HepG2 (cell line): ENCODE data around the gene LMAN1L. TPM values are rescaled to one million over a fixed set of nuclear protein-coding genes. Genes with fewer than 3 reads are reported as not detected.

Source experiments
- ATAC-seq: fragments of 200-7000 bp; cut with Tn5 transposase; 3 replicates; pipeline ENCODE4 v1.9.1; 2020; ENCODE audit warnings: mild to moderate bottlenecking, moderate library complexity
- BruUV-seq: library from RNA; stranded (reverse); fragments of 400-500 nt; replicated peaks from 2 replicates; lab custom pipeline; 2021; lab: Mats Ljungman, UMichigan
- CTCF ChIA-PET: fragments of 300-600 bp; formaldehyde crosslinking; extraction: SDS; loops from one replicate; lab custom pipeline; 2021; ENCODE audit warnings: low total read pairs, inconsistent platforms, low intra/inter-chr PET ratio; lab: Yijun Ruan, JAX
- POLR2A ChIA-PET: fragments of 350-600 bp; sonication (Branson Sonifier 250); formaldehyde crosslinking; loops from one replicate; lab custom pipeline; 2020; ENCODE audit warnings: antibody characterized with exemption, inconsistent platforms; lab: Yijun Ruan, JAX
- DNase-seq: peaks from one replicate; pipeline ENCODE4 v3.0.0-alpha.2; 2015; ENCODE audit warnings: low spot score
- FAIRE-seq: peaks from 3 replicates; lab custom pipeline; 2011; peaks lifted over from hg19 to GRCh38; lab: Jason Lieb, UNC
- H2AFZ ChIP-seq: one replicate; pipeline ENCODE4 v1.6.1; 2011; ENCODE audit warnings: low read length, inconsistent platforms
- H3K27ac ChIP-seq: fragments of 300-600 bp; 3 replicates; pipeline ENCODE4 v1.8.0; 2011; ENCODE audit warnings: mixed run types, mild to moderate bottlenecking, mixed read lengths, low read length, inconsistent platforms; ENCODE audit not compliant: insufficient read depth; ENCODE audit errors: extremely low read length
- H3K27me3 ChIP-seq, 2 experiments: fragments of 200-600 bp in 1 of 2; 2 replicates in 1 of 2; 3 replicates in 1 of 2; pipeline versions ENCODE4 v1.6.0 to v1.8.0; 2011; ENCODE audit warnings: low read length in 2 of 2, mild to moderate bottlenecking in 2 of 2, moderate library complexity in 2 of 2, inconsistent platforms in 1 of 2; ENCODE audit not compliant: insufficient read depth in 2 of 2, control insufficient read depth in 1 of 2
- H3K36me3 ChIP-seq, 2 experiments: fragments of 200-600 bp in 1 of 2; replicated peaks in 1 of 2; 2 replicates in 1 of 2; 3 replicates in 1 of 2; pipeline versions ENCODE4 v1.5.1 to v1.8.0; 2011; ENCODE audit warnings: low read length in 2 of 2, inconsistent platforms in 1 of 2; ENCODE audit not compliant: insufficient read depth in 2 of 2, control insufficient read depth in 1 of 2
- H3K4me1 ChIP-seq: 2 replicates; pipeline ENCODE4 v1.5.1; 2012; ENCODE audit warnings: low read length, inconsistent platforms; ENCODE audit not compliant: insufficient read depth
- H3K4me2 ChIP-seq: 2 replicates; pipeline ENCODE4 v1.6.0; 2011; ENCODE audit warnings: low read depth, low read length, inconsistent platforms
- H3K4me3 ChIP-seq, 3 experiments: fragments of 200-600 bp in 1 of 3; sonication (generic), shearing (Covaris generic) in 1 of 3; replicated peaks in 1 of 3; 2 replicates each; pipeline ENCODE4 v1.5.1; 2011 to 2016; ENCODE audit warnings: low read length in 3 of 3, inconsistent platforms in 2 of 3, low read depth in 2 of 3, mild to moderate bottlenecking in 2 of 3, control low read depth in 1 of 3, mixed read lengths in 1 of 3; ENCODE audit not compliant: insufficient read depth in 1 of 3
- H3K79me2 ChIP-seq: one replicate; pipeline ENCODE4 v1.6.1; 2011; ENCODE audit warnings: low read length, inconsistent platforms; ENCODE audit not compliant: insufficient read depth
- H3K9ac ChIP-seq: 2 replicates; pipeline ENCODE4 v1.6.0; 2011; ENCODE audit warnings: mild to moderate bottlenecking, low read depth, low read length, inconsistent platforms; ENCODE audit not compliant: insufficient read depth
- H3K9me3 ChIP-seq: 2 replicates; pipeline ENCODE4 v1.5.1; 2012; ENCODE audit warnings: mild to moderate bottlenecking, low read length
- H4K20me1 ChIP-seq: 2 replicates; pipeline ENCODE4 v1.6.0; 2011; ENCODE audit warnings: inconsistent platforms, mild to moderate bottlenecking, low read length, moderate library complexity; ENCODE audit not compliant: insufficient read depth
- CENPT ChIP-seq: sonication (generic); formaldehyde crosslinking; IDR thresholded peaks from 2 replicates; pipeline ENCODE4 v1.8.0; 2022; ENCODE audit warnings: low read depth, mild to moderate bottlenecking, moderate library complexity, missing genetic modification reagents
- E2F1 ChIP-seq: sonication (generic); formaldehyde crosslinking; IDR thresholded peaks from 2 replicates; pipeline ENCODE4 v1.5.0; 2020; ENCODE audit warnings: missing genetic modification reagents
- FOXK2 ChIP-seq: fragments of 450-650 bp; IDR thresholded peaks from 2 replicates; pipeline ENCODE4 v1.6.1; 2016
- HDAC1 ChIP-seq: sonication (generic); formaldehyde crosslinking; IDR thresholded peaks from 2 replicates; pipeline ENCODE4 v1.5.1; 2020; ENCODE audit warnings: mild to moderate bottlenecking, missing genetic modification reagents
- KDM6A ChIP-seq: IDR thresholded peaks from 2 replicates; pipeline ENCODE4 v1.6.1; 2016; ENCODE audit warnings: low read depth
- PAX8 ChIP-seq: sonication (generic); formaldehyde crosslinking; IDR thresholded peaks from 2 replicates; pipeline ENCODE4 v1.8.0; 2022; ENCODE audit warnings: mild to moderate bottlenecking, missing genetic modification reagents, borderline replicate concordance
- SMAD1 ChIP-seq: sonication (generic); formaldehyde crosslinking; IDR thresholded peaks from 2 replicates; pipeline ENCODE4 v1.4.0; 2020; ENCODE audit warnings: missing genetic modification reagents, low read depth, mild to moderate bottlenecking, borderline replicate concordance
- ZBTB40 ChIP-seq, 2 experiments: fragments of 450-650 bp in 1 of 2; sonication (generic) in 1 of 2; formaldehyde crosslinking in 1 of 2; IDR thresholded peaks; 2 replicates each; pipeline versions ENCODE4 v1.6.1 to v1.8.0; 2016 to 2022; ENCODE audit warnings: antibody characterized with exemption in 1 of 2, mild to moderate bottlenecking in 1 of 2, missing genetic modification reagents in 1 of 2
- ZNF253 ChIP-seq: sonication (generic); formaldehyde crosslinking; IDR thresholded peaks from 2 replicates; pipeline ENCODE4 v1.8.0; 2022; ENCODE audit warnings: mild to moderate bottlenecking, missing genetic modification reagents, borderline replicate concordance
- ZNF260 ChIP-seq: sonication (generic); formaldehyde crosslinking; IDR thresholded peaks from 2 replicates; pipeline ENCODE4 v1.4.0; 2020; ENCODE audit warnings: missing genetic modification reagents, low read depth, mild to moderate bottlenecking, borderline replicate concordance
- ZNF317 ChIP-seq: sonication (generic); formaldehyde crosslinking; IDR thresholded peaks from 2 replicates; pipeline ENCODE4 v1.5.0; 2020; ENCODE audit warnings: mild to moderate bottlenecking, missing genetic modification reagents
- ZNF546 ChIP-seq: sonication (generic); formaldehyde crosslinking; conservative IDR thresholded peaks from 2 replicates; pipeline ENCODE4 v1.8.1; 2023; ENCODE audit warnings: mild to moderate bottlenecking, missing genetic modification reagents
- ZNF598 ChIP-seq: sonication (generic); formaldehyde crosslinking; IDR thresholded peaks from 2 replicates; pipeline ENCODE4 v1.5.1; 2020; ENCODE audit warnings: mild to moderate bottlenecking, missing genetic modification reagents, borderline replicate concordance
- ZNF749 ChIP-seq: sonication (generic); formaldehyde crosslinking; IDR thresholded peaks from 2 replicates; pipeline ENCODE4 v1.8.0; 2022; ENCODE audit warnings: mild to moderate bottlenecking, missing genetic modification reagents, moderate library complexity, borderline replicate concordance
- ZNF850 ChIP-seq: sonication (generic); formaldehyde crosslinking; conservative IDR thresholded peaks from 2 replicates; pipeline ENCODE4 v1.9.0; 2021; ENCODE audit warnings: mild to moderate bottlenecking, missing genetic modification reagents
- WGBS: methylation state at CpG from one replicate; pipeline ENCODE4 v1.1.6; 2017; ENCODE audit warnings: low lambda C conversion rate; 5-methylcytosine and 5-hydroxymethylcytosine counted together
- in situ Hi-C: cut with HindIII; loops from 2 replicates; pipeline ENCODE4 v1.10.0; 2017; ENCODE audit warnings: low pct_unique_long_range_greater_than_20kb; ENCODE audit not compliant: extremely low pct_ligation_motif_present
- intact Hi-C: fragments of 100-400 bp; cut with micrococcal nuclease; formaldehyde crosslinking; loops from one replicate; pipeline ENCODE4 v1.10.0; 2022; ENCODE audit not compliant: unreplicated experiment
- polyA plus RNA-seq, 8 experiments: library from polyadenylated mRNA; depleted of rRNA in 3 of 8; stranded (reverse) in 7 of 8; unstranded in 1 of 8; fragments of >200 nt; fragmentation: Illumina TruSeq in 4 of 8; extraction: Trizol in 4 of 8; gene quantifications; 2 replicates each; pipeline versions ENCODE4 v1.2.1 to v1.2.3, GENCODE V29; 2011 to 2016; ENCODE audit warnings: low read depth in 4 of 8, missing spikeins in 1 of 8, mixed read lengths in 1 of 8; ENCODE audit not compliant: insufficient read depth in 1 of 8
- total RNA-seq, 5 experiments: library from RNA; depleted of rRNA; stranded (reverse); fragments of >200 nt; fragmentation: Illumina TruSeq; extraction: Trizol; gene quantifications; 2 replicates each; pipeline ENCODE4 v1.2.3, GENCODE V29; 2016; ENCODE audit warnings: low read depth in 1 of 5

LMAN1L gene
- total and polyA plus RNA-seq, 2 of the 13 experiments (the other 11 are each of a cell fraction or from before 2014, with no cell fraction given): not detected

- H2AFZ ChIP-seq: no peak overlapping the region
- no peak overlapping the region for H3K4me2 ChIP-seq
- BruUV-seq: no TSS peak
- H3K9me3 ChIP-seq: no peaks in the 10 kb centered on the region
- H4K20me1 ChIP-seq: no peaks in the 10 kb centered on the region
- H3K4me3 ChIP-seq: no peak overlapping the region
- DNase-seq (no peak), FAIRE-seq (no peak), ATAC-seq (no peak)
- H3K27me3 ChIP-seq: no peaks in the 10 kb centered on the region
- POLR2A ChIA-PET: interaction anchor here (0.9 to 1.3 kb wide), 3 partner anchors 30 to 50 kb away, joined by 3 read pairs; partner anchors contain the start of genes MPI and SCAMP2
- H3K4me1 ChIP-seq: peaks cover 22% of the 10 kb centered on the region
- H3K36me3 ChIP-seq: peaks cover 10 to 28% of the 10 kb centered on the region in 2 experiments; a peak in 4 of 5 replicates
- 93% methylated on average over 6 of the region's 12 CpGs for WGBS
- no peak overlapping the region; the same call in 1 of the 2 replicates for H3K9ac ChIP-seq
- H3K79me2 ChIP-seq: no peaks in the 10 kb centered on the region
- H3K27ac ChIP-seq: peak overlapping the region; percentile 57
- in situ Hi-C loops (no loop called here), intact Hi-C loops (loop anchor here (2.0 kb wide), 1 partner anchor 13 kb away; no protein-coding TSS in a partner anchor)
- CTCF ChIA-PET: interaction anchor here (1.8 kb wide), 1 partner anchor 73 kb away, joined by 6 read pairs; no protein-coding TSS in a partner anchor
- TF ChIP-seq ZBTB40 (IDR thresholded peaks at IDR 0.05) (no peak), ZBTB40 (CRISPR knock-in tag; IDR thresholded peaks at IDR 0.05) (no peak), ZNF850 (CRISPR knock-in tag) (no peak), CENPT (CRISPR knock-in tag) (no peak), KDM6A (CRISPR knock-in tag) (no peak), ZNF253 (CRISPR knock-in tag) (no peak), ZNF749 (no peak), HDAC1 (CRISPR knock-in tag) (no peak), ZNF317 (CRISPR knock-in tag) (no peak), ZNF260 (CRISPR knock-in tag) (no peak), ZNF546 (no peak), SMAD1 (CRISPR knock-in tag) (no peak), ZNF598 (CRISPR knock-in tag) (no peak), PAX8 (CRISPR knock-in tag) (no peak), FOXK2 (no peak), E2F1 (no peak)
Measured at GRCh38 chr15:74843891-74844299, 31.3 kb downstream of the LMAN1L start.
